GM20000 (cell line): Measurements from ENCODE around the gene EZR.
"Not testable (repeated sequence)": the region's sequence is repeated elsewhere in the genome, so short reads cannot be mapped to it uniquely, and the experiment has no call there.

Source experiments
- DNase-seq: peaks from one replicate; pipeline ENCODE4 v3.0.0; 2012; ENCODE audit warnings: low spot score
- CTCF ChIP-seq: IDR thresholded peaks from 2 replicates; pipeline ENCODE4 v1.5.1; 2012; ENCODE audit warnings: mild to moderate bottlenecking, control low read depth; ENCODE audit errors: extremely low read depth, missing control alignments

EZR gene

DNA sequence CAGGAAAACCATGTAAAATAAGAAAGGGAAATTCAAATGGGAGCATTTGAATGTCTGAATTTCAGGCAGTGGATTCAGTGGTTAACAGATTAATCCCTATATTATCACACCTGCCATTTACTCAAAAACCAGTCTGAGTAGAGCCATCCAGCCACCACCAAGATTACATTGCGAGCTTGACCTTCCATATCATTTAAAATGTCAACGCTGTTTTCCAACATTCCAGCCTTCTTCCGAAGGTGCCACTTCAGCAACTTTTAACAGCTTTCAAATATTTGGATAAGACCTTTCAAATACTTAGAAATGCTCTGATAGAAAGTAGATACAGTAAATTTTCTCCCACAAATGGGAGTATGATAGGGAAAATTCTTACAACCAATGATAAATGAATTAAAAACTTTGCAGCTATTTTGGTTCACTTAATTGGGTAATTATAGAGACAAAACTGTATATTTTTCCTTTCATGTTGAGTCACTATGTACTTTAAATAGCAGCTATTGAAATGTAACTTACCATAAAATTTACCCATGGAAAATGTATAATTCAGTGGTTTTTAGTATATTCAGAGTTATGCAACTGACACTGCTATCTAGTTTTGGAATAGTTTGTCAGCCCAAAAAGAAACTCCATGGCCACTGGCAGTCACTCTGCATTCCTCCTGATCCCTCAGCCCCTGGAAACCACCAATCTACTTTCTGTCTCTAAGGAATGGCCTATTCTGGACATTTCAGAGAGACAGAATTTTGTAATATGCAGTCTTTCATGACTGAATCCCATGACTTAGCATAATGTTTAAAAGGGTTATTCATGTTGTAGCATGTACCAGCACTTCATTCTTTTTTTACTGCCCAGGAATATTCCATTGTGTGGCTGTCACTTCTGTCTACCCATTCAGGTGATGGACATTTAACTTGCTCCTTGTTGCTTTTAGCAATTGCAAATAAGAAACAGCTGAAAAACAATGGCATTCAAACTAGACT, 21.5 kb downstream of the EZR start:
- no peak for DNase-seq
- TF ChIP-seq CTCF = no peak

- no peak for TF ChIP-seq CTCF
- DNase-seq = no peak
These were observed 22.8 kb downstream of the EZR start for GRCh38 chr6:158796353-158796752.

GRCh38 chr6:158795516-158795915, 23.7 kb downstream of the EZR start:
- no peak for DNase-seq
- TF ChIP-seq CTCF = no peak

DNA sequence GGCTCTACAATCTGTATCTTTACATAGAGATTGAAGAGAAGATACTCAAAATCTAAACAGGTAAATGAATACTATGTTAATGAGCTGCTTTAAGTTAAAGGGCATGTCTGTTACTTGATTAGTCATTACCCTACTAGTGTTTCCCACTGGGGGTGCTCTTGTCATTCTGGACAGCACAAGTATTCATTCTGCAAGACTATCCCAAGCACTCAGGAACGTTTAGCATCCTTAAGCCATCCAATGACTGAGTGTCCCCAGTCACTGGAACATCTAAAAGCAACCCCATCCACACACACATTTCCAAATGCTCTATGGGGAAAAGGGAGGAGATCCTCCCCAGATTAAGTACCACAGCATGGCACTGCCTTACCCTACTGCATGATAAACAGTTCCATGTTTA, 25.7 kb downstream of the EZR start:
- DNase-seq = peak; percentile 57
- TF ChIP-seq CTCF = peak; percentile 44

DNA sequence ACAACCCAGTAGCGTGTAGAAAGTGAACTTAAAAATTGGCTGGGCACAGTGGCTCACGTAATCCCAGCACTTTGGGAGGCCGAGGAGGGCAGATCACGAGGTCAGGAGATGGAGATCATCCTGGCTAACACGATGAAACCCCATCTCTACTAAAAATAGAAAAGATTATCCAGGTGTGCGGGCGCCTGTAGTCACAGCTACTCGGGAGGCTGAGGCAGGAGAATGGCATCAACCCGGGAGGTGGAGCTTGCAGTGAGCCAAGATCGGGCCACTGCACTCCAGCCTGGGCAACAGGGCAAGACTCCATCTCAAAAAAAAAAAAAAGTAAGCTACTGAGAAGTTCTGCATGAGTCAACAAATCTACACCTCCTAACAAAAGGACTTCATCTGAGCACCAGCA, 26.7 kb downstream of the EZR start:
- not testable (repeated sequence) for DNase-seq

- TF ChIP-seq CTCF = no peak
- no peak for DNase-seq
These were observed 27.8 kb downstream of the EZR start for GRCh38 chr6:158791274-158791855.

DNA sequence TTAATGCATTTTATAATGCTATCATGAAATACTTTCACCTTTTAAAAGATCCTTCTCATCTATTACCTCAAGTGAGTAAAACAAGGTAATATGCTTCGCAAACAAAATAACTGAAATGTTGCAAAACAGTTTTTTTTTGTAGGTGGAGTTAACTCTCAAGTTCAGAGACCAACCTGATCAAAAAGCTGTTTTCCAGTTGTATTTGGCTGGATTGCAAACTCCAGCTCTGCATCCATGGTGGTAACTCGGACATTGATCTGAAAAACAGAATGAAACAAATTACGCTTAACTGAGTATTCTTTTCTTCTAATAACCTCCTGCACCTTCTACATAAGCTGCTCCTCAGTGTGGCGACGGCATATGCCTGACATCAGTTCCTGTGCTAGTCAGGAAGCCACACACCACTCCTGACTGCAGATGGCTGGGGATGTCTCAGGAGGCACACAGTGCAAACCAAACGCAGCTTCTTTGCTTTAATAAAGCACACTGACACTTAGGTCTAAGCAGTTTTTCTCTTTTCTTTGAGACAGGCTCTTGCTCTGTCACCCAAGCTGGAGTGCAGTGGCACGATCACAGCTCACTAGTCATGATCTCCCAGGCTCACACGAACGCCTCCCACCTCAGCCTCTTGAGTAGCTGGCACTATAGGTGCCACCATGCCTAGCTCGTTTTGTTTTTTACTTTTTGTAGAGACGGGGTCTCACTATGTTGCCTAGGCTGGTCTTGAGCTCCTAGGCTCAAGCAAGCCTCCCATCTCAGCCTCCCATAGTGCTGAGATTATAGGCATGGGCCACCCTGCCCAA, 29.9 kb downstream of the EZR start:
- no peak for TF ChIP-seq CTCF
- peak; percentile 39 for DNase-seq
